ENCODE data around the gene OAS3. TPM values are rescaled to one million over a fixed set of nuclear protein-coding genes. Genes with fewer than 3 reads are reported as not detected.

OAS3 gene
- total RNA-seq, 1 experiment from 2014 or later: 29.5 TPM

GRCh38 chr12:112932485-112933128 lies 5.7 kb upstream of the OAS3 start:
- DNase-seq (ENCODE audit: low read depth, low spot score): no peak
- H3K36me3 ChIP-seq (ENCODE audit: control insufficient read depth in 1 of 2, insufficient read depth in 2 of 2, low read length in 2 of 2): no peaks in the 10 kb centered on the region

More at GRCh38 chr12:112932485-112933128, 5.7 kb upstream of the OAS3 start:
- no peak for ATAC-seq
- Histone ChIP-seq H3K9ac (ENCODE audit: low read length) (no peak overlapping the region), H3K27me3 (ENCODE audit: insufficient read depth, low read length) (no peaks in the 10 kb centered on the region), H4K20me1 (ENCODE audit: insufficient read depth) (no peaks in the 10 kb centered on the region), H3K4me3 (replicated peaks in 1 of 2; ENCODE audit: low read depth in 1 of 2, low read length in 2 of 2) (no peak overlapping the region), H3K79me2 (ENCODE audit: insufficient read depth, low read length) (no peaks in the 10 kb centered on the region), H3K4me1 (ENCODE audit: control insufficient read depth in 1 of 2, insufficient read depth in 2 of 2, low read length in 2 of 2) (peaks cover 0 to 12% of the 10 kb centered on the region in 2 experiments; a peak in 1 of 4 replicates), H3K9me3 (ENCODE audit: control insufficient read depth in 1 of 2, insufficient read depth in 1 of 2, low read depth in 1 of 2, low read length in 2 of 2) (peaks cover 0 to 2% of the 10 kb centered on the region in 2 experiments; a peak in 1 of 4 replicates), H3K27ac (ENCODE audit: low read depth, low read length) (no peak overlapping the region), H3K9me2 (ENCODE audit: insufficient read depth) (no peaks in the 10 kb centered on the region), H3K4me2 (ENCODE audit: low read length) (no peak overlapping the region), H2AFZ (ENCODE audit: low read depth, low read length, poor library complexity, severe bottlenecking) (no peak overlapping the region)
- ChIA-PET RAD21 (ENCODE audit: low non-redundant PET in 1 of 2, low total read pairs in 2 of 2, uncharacterized antibody in 2 of 2, unreplicated experiment in 2 of 2) (no interaction called here), CTCF (interaction anchor here (1.0 kb wide), 1 partner anchor 8 kb away, joined by 3 read pairs; no protein-coding TSS in a partner anchor), POLR2A (no interaction called here)
- BruUV-seq (replicated peaks): no TSS peak
- intact Hi-C loops (cut with micrococcal nuclease): no loop called here
- no peak for TF ChIP-seq EZH2 (IDR thresholded peaks at IDR 0.05)
- TF ChIP-seq SRF (IDR thresholded peaks at IDR 0.05; ENCODE audit: low read depth): no peak
- TF ChIP-seq CBX3 (IDR thresholded peaks at IDR 0.05; ENCODE audit: low read depth): no peak
- no peak for TF ChIP-seq CEBPB (IDR thresholded peaks at IDR 0.05; ENCODE audit: low read depth)
- no peak for TF ChIP-seq ZNF274 (IDR thresholded peaks at IDR 0.05; ENCODE audit: low read depth, low read length)
- no peak for TF ChIP-seq SP1 (IDR thresholded peaks at IDR 0.05; ENCODE audit: low read depth)
- TF ChIP-seq REST (IDR thresholded peaks at IDR 0.05; ENCODE audit: low read depth): no peak
- TF ChIP-seq EGR1 (IDR thresholded peaks at IDR 0.05; ENCODE audit: low read depth): no peak
- TF ChIP-seq POLR2AphosphoS5 (IDR thresholded peaks at IDR 0.05; ENCODE audit: low read depth, low read length): no peak
- TF ChIP-seq FOSL1 (IDR thresholded peaks at IDR 0.05; ENCODE audit: low read depth): no peak
- no peak for TF ChIP-seq ELF1 (IDR thresholded peaks at IDR 0.05; ENCODE audit: borderline replicate concordance, low read depth)
- no peak for TF ChIP-seq CTCF (IDR thresholded peaks at IDR 0.05 in 2 of 3, conservative IDR thresholded peaks at IDR 0.05 in 1 of 3; ENCODE audit: borderline replicate concordance in 1 of 3, insufficient read depth in 1 of 3, low read depth in 2 of 3, low read length in 2 of 3)
- no peak for TF ChIP-seq TCF7L2 (IDR thresholded peaks at IDR 0.05; ENCODE audit: borderline replicate concordance, extremely low read depth, insufficient read depth, insufficient read length)
- TF ChIP-seq ZFX (IDR thresholded peaks at IDR 0.05): no peak
- TF ChIP-seq MAX (IDR thresholded peaks at IDR 0.05): no peak
- TF ChIP-seq RAD21 (IDR thresholded peaks at IDR 0.05; ENCODE audit: low read depth): no peak
- no peak for TF ChIP-seq YY1 (IDR thresholded peaks at IDR 0.05; ENCODE audit: extremely low read depth, insufficient replicate concordance, low read depth, low read length)
- TF ChIP-seq JUND (IDR thresholded peaks at IDR 0.05): no peak
- no peak for TF ChIP-seq ATF3 (IDR thresholded peaks at IDR 0.05)
- TF ChIP-seq POLR2A (IDR thresholded peaks at IDR 0.05; ENCODE audit: borderline replicate concordance, extremely low read depth, insufficient read depth, insufficient read length): no peak
